ENCODE data around the gene LCAT.

DNA sequence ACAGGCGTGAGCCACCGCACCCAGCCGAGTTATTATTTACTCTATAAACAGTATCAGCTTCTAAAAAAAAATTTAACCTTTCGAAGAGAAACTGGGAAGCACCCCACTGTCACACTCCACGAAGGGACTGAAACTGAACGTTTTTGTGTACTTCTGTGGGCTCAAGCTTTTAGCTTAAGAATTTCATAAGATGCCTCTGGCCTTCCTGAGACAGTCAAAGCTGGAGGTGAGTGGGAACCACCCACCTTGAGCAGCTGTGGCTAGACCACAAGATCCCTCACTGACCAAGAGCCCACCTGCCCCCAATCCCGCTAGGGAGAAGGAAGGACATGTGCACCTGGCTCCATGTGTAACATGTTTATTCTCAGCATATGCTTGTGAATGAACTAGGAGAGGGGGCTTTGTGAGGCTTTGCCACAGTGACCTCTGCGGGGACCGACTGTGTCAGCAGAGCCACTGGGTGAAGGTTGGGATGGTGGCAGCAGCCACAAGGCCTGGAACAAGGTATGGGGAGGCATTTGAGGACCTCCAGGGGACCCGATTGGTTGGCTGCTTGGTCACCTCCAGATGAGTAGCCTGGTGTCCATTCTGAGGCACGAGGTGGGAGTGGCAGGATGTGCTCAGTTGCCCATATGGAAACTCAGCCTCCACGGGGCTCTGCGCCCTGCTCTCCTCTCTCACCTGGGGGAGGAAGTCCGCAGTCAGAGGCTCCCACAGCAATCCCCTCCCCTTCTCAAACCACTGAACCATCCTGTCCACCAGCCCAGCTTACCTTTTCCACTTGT, 31.6 kb upstream of the LCAT start:
- TF ChIP-seq, protein P1, sequence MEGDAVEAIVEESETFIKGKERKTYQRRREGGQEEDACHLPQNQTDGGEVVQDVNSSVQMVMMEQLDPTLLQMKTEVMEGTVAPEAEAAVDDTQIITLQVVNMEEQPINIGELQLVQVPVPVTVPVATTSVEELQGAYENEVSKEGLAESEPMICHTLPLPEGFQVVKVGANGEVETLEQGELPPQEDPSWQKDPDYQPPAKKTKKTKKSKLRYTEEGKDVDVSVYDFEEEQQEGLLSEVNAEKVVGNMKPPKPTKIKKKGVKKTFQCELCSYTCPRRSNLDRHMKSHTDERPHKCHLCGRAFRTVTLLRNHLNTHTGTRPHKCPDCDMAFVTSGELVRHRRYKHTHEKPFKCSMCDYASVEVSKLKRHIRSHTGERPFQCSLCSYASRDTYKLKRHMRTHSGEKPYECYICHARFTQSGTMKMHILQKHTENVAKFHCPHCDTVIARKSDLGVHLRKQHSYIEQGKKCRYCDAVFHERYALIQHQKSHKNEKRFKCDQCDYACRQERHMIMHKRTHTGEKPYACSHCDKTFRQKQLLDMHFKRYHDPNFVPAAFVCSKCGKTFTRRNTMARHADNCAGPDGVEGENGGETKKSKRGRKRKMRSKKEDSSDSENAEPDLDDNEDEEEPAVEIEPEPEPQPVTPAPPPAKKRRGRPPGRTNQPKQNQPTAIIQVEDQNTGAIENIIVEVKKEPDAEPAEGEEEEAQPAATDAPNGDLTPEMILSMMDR (IDR thresholded peaks at IDR 0.05): no peak
- no peak for TF ChIP-seq EZH2 (IDR thresholded peaks at IDR 0.05; ENCODE audit: borderline replicate concordance, insufficient read depth, low read depth, low read length, poor library complexity, severe bottlenecking)

All from B cell (primary cell).